H4 (cell line): ENCODE results near the gene KCNMA1. TPM values are rescaled to one million over a fixed set of nuclear protein-coding genes. Genes with fewer than 3 reads are reported as not detected.
"Not testable (repeated sequence)": the region's sequence is repeated elsewhere in the genome, so short reads cannot be mapped to it uniquely, and the experiment has no call there.

Experiments
- DNase-seq: peaks from one replicate; pipeline ENCODE4 v3.0.0-alpha.2; 2015; ENCODE audit warnings: low spot score
- total RNA-seq: library from RNA; depleted of rRNA; stranded (reverse); fragments of >200 nt; shearing (Covaris generic); gene quantifications from 2 replicates; pipeline ENCODE4 v1.2.3, GENCODE V29; 2014

The KCNMA1 gene
- total RNA-seq, 1 experiment from 2014 or later: 8.4 TPM

DNA sequence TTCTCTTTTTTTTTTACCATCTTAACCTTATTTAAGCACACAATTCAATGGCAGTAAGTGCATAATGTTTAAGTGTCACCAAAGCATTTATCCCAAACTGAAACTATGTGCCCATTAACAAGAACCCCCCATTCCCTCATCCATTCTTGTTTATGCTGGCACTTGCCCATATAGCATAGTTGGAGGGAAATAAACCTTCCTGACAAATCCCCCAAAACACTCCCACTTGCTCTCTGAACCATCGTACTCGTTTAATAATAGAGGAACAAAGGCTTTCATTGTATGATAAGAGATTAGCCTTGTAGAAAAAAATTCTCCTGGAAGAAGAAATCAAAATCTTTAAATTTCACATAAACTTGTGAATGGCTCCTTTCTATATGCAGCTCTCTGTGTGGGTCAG is 26.4 kb upstream of the KCNMA1 start:
- DNase-seq: no peak

GRCh38 chr10:77661674-77662073 is 24.1 kb upstream of the KCNMA1 start:
- no peak for DNase-seq

DNA sequence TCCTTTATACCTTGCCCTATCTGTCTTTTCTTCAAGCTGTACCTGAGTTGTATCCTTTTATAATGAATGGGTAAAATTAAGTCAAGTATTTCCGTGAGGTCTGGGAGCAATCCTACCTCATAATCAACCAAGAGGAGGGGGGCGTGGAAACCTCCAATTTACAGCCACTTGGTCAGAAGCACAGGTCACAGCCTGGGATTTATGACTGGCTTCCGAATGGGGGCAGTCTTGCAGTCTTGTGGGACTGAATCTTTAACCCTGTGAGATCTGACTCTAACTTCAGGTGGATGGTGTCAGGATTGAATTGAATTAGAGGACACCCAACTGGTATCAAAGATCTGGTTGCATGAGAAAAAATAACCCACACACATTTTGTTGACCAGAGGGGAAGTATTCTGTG is 23.5 kb upstream of the KCNMA1 start:
- DNase-seq: no peak

DNA sequence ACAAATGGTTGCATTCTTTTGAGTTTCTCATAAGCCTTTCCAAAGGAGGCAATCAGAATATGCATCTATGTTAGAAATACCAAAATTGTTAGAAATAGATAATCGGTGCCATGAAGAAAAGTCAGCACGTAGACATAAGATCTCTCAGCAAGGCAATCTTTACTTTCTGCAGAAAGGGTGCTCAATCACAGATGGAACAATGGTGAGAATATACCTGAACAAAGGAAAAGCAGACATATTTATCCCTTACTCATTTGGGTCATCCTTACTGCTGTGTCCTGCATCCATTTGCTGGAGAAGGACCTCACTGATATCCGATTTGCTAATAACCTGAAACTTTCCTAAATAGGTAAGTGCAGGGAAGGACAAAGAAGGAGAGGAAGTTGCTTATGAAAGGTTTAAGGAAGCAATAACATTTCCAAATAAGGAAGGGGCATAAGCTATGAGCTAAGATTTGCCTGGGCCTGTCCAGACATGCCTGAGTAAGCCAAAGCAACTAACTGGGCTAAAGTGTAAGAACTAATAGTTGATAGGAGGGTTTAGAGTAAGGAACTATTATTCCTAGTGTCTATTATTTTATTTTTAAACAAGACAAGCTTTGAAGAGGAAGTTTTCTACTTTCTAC is 21.6 kb upstream of the KCNMA1 start:
- DNase-seq: not testable (repeated sequence)

GRCh38 chr10:77653210-77653609 is 15.6 kb upstream of the KCNMA1 start:
- DNase-seq: no peak

- DNase-seq: no peak
Measured at GRCh38 chr10:77649333-77650331, 12.0 kb upstream of the KCNMA1 start.

- peak; percentile 35 for DNase-seq
Measured at GRCh38 chr10:77648472-77648871, 10.9 kb upstream of the KCNMA1 start.

DNA sequence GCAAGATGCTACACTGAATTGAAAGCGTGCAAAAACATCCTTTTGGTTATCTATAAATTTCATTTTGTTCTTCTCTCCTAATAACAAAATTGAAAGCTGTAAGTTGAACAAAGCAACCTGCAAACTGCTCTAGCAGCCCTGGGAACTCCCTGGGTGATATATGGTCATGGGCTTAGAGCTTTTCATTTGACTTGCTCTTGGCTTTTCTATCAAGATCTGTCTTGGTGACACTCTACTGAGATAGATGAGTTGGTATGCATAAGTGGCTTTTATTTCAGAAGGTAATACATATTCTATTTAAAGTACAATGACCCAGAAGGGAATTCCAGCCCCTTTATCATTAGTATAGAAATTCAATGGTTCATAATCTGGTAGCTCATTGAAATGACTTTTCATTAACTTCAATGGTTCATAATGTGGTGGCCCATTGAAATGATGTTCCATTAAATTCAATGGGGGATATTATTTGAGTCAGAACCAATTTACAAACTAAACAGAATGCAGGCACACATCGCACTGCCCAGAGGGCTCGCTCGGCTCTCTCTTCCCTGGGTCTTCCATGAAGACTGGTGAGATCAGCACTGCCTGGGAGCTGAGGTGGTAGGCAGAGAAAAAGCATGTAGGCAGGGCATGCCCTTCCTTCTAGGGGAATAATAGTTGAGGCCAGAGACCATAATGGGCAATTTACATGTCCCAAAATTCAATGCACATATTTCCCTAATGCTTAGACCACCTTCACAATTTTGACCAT is 10.1 kb upstream of the KCNMA1 start:
- DNase-seq: no peak

DNA sequence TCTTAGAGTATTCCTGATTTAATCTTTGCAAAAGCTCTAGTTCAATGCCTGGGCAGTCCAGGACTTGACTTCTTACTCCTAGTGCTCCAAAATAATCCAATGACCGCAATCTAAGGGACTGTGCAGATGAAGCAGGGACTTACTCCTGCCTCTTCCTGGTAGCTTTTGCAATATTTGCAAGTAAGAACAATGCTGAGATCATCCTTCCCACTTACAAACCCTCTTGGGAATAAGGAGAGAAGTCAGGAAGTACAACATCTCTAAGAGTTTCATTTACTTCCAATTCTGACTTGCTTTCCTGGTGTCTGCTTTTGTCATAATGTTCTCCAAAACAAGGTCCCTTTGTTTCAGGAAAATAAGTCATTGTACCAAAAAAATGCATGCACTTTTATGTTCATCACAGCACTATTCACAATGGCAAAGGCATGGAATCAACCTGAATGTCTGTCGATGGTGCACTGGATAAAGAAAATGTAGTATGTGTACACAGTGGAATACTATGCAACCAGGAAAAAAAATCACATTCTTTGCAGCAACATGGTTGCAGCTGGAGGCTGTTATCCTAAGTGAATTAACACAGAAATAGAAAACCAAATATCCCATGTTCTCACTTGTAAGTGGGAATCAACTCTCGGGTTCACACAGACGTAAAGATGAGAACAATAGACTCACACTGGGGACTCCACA is 7.1 kb upstream of the KCNMA1 start:
- DNase-seq: no peak

DNA sequence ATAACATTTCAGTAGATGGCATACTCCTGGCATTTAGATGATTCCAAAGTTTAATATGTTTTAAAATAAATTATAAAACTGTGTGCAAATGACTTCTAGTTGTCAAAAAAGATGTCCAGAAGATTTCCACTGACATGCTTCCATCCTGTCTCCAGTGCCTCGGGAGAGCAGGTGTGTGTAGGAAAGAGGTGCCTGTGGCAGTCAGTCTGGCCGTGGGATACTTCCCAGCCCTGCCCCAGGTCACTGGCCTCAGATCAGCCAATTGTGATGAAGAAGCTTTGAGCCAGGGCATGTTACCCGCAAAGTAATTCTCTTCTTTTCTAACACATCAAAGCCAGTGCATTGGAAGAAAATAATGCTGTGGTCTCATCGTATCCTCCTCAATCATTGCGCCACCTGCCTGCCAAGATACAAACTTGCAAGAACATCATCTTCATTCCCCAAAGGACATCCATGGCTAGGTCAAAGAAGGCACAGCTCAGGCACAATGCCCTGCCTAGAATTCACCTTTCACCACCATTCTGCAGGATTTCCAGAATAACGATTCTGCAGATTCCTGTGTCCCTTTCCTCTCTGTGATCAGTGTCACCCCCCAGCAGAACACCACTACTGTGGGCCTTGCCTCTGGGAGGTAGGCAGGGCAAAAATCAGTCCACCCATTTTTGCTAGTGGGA is 6.3 kb upstream of the KCNMA1 start:
- DNase-seq: peak; percentile 74

GRCh38 chr10:77641788-77642397 is 4.3 kb upstream of the KCNMA1 start:
- DNase-seq: peak; percentile 61

- DNase-seq: no peak
Measured at GRCh38 chr10:77641344-77641743, 3.7 kb upstream of the KCNMA1 start.

DNA sequence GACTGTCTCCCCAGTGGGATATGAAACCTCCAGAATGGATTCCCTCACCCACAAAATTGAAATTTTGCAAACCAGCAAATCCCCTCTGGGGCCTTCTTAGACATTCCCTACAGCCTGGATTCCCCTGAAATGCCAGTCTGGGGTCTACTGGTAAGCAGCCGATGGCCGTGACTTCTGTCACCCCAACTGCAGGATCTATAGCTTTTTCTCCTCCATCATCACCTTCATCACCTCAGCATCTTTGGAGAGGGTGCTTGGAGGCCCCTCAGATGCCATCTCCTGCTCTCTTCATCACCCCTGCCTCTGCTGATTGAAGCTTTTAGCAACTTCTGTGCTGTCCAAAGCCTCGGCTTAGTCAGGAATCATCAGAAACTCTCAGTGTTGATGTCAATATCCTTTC is 2.6 kb upstream of the KCNMA1 start:
- DNase-seq: no peak

- DNase-seq: no peak
Measured at GRCh38 chr10:77639756-77640155, 2.1 kb upstream of the KCNMA1 start.

GRCh38 chr10:77638321-77639101 is 903 bp upstream of the KCNMA1 start:
- DNase-seq: no peak

GRCh38 chr10:77636967-77637531 is 559 bp downstream of the KCNMA1 start:
- no peak for DNase-seq

- DNase-seq: no peak
Measured at GRCh38 chr10:77636282-77636966, 1.2 kb downstream of the KCNMA1 start.

DNA sequence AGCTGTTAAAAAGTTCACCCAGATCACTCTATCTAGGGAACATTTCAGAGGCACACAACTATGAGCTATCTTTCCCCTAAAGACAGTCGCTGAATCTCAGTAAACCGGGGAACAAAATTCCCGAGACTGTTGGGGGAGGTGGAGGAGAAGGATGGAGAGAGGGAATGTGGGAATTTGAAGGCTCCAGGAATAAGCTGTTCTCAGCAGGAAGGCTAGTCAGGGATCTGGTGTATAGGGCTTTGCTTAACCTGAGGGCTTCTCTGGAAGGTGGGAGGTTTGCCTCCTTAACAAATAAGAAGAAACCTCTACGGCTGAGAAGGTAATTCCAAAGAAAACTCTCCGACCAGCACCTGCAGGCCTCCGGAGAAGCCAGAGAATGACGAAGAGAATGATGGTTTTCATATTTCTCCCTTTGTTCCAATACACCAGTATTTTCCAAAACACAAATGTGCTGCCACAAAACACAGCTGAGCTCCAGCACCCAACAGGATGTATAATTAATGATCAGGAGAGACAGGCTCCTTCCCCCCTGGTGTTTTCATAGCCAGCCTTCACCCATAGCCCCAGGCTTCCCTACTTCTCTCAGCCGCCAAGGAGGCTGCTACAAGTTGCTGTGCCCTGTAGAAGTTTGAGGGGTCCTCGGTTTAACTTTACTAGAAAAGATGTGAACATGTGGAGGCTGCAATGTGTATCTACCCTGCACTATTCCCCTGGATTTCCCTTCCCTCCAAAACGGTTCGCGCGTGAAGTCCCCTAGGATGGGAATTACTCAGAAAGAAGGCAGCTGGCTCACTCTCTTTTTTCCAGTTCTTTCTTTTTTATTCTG is 2.0 kb downstream of the KCNMA1 start:
- no peak for DNase-seq
